HG03439 (cell line): ENCODE results near the gene GADD45G.

Experiments
- ATAC-seq: cut with Tn5 transposase; IDR thresholded peaks from one replicate; pipeline ENCODE4 v1.9.1; 2021; ENCODE audit warnings: mild to moderate bottlenecking, moderate library complexity; ENCODE audit not compliant: unreplicated experiment

The GADD45G gene

DNA sequence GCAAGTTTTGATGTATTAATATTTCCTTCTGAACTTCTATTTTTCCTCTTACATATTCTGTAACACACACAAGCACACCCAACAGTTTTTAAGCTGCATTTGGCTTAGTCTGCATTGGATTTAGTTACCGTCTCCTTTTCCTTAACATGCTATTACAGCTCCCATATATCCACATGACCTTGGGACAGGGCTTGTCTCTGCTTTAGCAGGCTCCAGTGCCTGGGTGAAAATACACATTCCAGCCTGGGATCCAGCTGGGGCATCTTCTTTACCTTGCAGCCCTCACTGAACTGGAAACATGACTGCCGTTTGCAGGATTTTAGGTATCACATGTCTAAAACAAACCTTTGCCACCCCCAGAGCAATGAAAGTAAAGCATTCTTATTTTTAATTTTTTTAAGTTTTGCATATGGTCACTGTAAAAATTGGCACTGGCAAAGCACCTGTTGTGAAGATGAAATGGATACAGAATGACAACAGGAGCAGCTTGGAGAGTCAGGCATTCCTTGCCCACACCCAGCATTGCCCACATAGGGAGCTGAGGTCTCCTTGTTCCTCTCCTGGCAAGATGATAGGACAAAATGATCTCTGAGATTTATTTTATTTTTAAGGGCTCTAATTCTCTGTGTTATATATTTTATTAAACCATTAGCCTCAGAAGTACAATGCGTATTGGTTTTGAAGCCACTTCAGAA is 4.0 kb downstream of the GADD45G start:
- ATAC-seq: no peak

DNA sequence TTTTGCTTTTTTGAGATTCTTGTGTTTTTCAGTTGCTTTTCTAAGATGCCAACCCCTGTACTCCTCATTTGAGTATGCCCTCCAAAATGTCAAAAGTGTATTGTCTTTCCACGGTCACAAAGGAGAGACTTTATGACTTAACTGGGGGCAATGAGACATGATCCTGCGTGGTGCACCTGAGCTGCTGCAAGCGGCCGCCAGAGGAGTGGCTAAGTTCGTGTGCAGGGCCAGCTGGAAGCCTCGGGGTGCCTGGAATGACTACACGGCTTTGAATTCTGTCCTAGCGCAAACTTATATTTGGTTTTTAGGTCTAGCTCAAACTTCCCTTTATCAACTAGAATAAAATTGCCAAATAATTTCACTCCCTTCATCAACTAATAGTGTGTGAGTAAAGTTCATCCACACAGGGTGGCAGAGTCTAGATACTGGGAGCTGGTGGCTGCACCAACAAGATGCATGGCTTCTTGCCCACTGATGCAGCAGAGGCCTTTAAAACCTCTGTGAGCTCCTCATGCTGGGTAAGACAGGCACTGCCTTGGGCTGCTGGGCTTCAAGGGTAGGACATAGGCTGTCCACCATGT is 4.7 kb downstream of the GADD45G start:
- no peak for ATAC-seq

GRCh38 chr9:89610391-89610925 is 5.6 kb downstream of the GADD45G start:
- no peak for ATAC-seq

GRCh38 chr9:89611425-89611824 is 6.6 kb downstream of the GADD45G start:
- ATAC-seq: no peak

GRCh38 chr9:89612566-89613278 is 7.9 kb downstream of the GADD45G start:
- ATAC-seq: no peak

GRCh38 chr9:89613912-89614892 is 9.4 kb downstream of the GADD45G start:
- no peak for ATAC-seq

GRCh38 chr9:89615661-89616060 is 10.8 kb downstream of the GADD45G start:
- no peak for ATAC-seq

- ATAC-seq: no peak
Measured at GRCh38 chr9:89616411-89616810, 11.6 kb downstream of the GADD45G start.

GRCh38 chr9:89617978-89618377 is 13.2 kb downstream of the GADD45G start:
- no peak for ATAC-seq

DNA sequence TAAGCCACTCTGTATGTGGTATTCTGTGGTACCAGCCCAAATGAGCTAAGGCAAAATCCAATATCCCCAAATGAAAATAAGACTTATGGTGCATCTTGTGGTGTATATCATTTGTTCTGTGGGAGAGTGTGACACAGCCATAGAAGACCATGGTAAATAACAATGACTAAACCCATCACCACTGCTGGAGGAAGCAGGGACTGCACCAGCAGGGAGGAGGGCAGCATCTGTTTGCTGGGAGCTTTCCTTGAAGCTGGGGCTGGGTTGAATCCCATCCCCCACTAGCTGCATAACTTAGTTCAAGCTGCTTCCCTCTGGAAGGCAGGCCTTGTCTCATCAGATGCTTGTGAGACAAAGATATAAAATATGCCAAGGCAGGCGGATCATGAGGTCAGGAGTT is 14.2 kb downstream of the GADD45G start:
- ATAC-seq: no peak

DNA sequence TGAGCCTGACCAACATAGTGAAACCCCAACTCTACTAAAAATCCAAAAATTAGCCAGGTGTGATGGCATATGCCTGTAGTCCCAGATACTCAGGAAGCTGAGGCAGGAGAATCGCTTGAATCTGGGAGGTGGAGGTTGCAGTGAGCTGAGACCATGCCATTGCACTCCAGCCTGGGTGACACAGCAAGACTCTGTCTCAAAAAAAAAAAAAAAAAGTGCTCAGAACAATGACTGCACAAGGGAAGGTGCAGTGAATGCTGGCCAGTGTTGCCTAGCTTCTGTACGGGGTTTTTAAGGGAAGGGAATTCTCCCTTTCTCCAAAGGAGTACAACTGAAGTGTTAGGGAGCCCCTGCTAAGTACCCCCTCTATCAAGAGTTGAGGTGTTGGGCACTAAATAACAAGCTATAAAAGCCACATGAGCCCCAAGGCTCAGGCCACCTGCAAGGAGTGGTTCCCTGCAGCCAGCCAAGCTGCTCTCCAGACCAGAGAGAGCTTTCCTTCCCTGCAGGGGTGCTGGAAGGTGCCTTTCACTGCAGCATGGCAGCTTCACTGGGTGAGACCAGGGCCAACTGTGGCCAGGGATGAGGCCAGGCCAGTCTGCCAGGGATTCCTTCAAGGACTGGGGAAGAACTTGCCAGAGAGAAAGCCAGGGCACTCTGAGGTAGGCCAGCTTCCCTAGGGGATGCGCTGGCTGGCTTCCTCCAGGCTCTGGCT is 14.8 kb downstream of the GADD45G start:
- no peak for ATAC-seq

- ATAC-seq: no peak
Measured at GRCh38 chr9:89621031-89621430, 16.2 kb downstream of the GADD45G start.

GRCh38 chr9:89621676-89622075 is 16.9 kb downstream of the GADD45G start:
- ATAC-seq: no peak

DNA sequence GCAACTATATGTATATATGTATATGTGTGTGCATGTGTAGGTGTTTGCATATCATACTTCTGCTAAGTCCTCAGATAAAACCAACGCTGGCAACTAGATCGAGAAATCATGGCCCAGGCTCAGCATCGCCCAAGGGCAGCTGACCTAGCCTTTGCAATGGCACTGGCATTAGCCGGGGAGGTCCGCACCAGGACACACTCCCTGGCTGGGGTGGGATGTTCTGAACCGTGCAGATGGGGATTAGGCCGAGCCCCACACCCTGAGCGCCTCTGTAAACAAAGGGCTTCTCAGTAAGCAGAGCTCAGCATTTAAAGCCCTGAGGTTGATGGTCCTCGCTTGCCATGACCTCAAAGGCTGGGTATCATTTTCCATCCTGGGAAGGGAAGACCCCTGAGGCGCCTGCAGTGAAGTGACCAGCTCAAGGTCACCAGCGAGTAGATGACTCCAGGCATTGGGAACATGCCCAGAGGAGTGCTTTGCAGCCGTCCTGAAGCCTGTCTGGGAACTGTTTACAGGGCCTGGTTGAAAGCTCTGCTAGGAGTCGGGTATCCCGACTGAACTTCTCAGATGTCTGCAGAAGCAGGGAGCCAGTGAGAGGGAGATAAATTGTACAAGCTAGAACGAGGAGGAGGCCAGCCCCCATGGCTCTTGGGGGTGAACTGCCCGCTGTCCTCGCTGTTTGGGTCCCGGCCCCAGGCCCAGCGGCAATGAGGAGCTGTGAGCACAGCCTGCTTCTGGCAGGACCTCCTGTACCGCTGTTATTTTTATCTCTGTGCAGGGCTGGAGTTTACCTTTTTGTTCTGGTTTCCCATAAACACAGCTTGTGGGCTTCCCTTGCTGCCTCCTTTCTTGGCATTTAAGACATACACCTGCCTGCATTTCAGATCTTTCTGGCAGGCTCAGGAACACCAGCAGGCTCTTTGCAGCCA is 18.4 kb downstream of the GADD45G start:
- no peak for ATAC-seq

- no peak for ATAC-seq
Measured at GRCh38 chr9:89623925-89624420, 19.2 kb downstream of the GADD45G start.

DNA sequence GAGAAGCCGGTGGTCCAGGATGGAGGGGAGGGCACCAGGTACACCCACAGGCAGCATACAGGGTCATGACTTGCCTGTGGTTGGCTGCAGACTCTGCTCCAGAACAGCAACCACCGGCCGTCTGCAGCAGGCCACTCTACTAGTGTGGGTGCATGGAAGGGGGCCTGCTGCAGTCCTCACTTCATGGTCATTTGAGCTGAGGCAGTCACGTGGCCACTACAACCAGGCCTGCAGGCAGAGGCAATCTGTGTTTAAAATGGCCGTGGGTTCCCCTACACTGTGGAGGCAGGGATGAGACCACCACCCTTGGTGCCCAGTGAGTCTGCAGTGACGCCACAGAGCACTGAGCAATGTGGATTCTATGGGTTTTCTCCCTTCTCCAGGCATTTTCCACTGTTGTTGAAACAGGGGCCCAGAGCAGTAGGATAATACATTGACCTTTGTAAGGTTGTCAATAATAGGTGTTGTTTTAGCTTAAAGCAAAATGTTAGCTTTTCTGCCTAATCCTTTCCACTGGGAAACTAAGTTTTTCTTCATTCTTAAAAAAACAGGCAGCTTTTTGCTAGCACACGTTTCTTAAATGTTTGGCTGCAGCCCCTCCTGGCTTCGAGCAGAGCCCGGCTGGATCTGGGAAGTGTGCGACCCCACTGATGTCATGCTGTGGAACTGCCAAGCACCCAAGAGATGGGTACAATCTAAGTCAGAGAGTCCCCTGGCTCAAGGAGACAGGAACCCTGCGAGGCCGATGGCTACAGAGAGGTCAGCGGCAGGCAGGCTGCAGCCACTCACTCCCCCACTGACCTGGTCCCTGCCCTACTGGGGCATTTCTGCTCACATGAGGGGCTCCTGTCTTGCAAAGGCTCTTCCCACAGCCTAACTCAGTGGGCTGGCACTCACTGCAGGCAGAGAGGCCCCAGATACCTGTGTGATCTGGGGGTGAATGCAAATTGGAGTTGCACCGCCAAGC is 21.2 kb downstream of the GADD45G start:
- ATAC-seq: no peak

- no peak for ATAC-seq
Measured at GRCh38 chr9:89626741-89627265, 22.0 kb downstream of the GADD45G start.
